Keratinocyte (primary cell): Measurements from ENCODE around the gene FYB1. TPM values are rescaled to one million over a fixed set of nuclear protein-coding genes. Genes with fewer than 3 reads are reported as not detected.

Experiments used
- DNase-seq: peaks from one replicate; pipeline ENCODE4 v3.0.0-alpha.2; 2011; ENCODE audit warnings: low read depth, missing footprints, low spot score
- FAIRE-seq: peaks from 2 replicates; lab custom pipeline; 2011; peaks lifted over from hg19 to GRCh38; lab: Jason Lieb, UNC
- H2AFZ ChIP-seq: 2 replicates; pipeline ENCODE4 v1.6.0; 2012; ENCODE audit warnings: low read length, control low read depth, inconsistent platforms; ENCODE audit not compliant: control insufficient read depth
- H3K27ac ChIP-seq: 2 replicates; pipeline ENCODE4 v1.5.1; 2011; ENCODE audit warnings: low read length; ENCODE audit not compliant: control insufficient read depth, insufficient read depth
- H3K27me3 ChIP-seq: 3 replicates; pipeline ENCODE4 v1.6.0; 2011; ENCODE audit warnings: low read length; ENCODE audit not compliant: control insufficient read depth, insufficient read depth; ENCODE audit errors: extremely low read depth
- H3K36me3 ChIP-seq, 2 experiments: 2 replicates in 1 of 2; 3 replicates in 1 of 2; pipeline ENCODE4 v1.5.1; 2011; ENCODE audit warnings: low read length in 2 of 2, mild to moderate bottlenecking in 1 of 2; ENCODE audit not compliant: control insufficient read depth in 2 of 2, insufficient read depth in 2 of 2; ENCODE audit errors: extremely low read depth in 1 of 2
- H3K4me1 ChIP-seq: 3 replicates; pipeline ENCODE4 v1.5.1; 2011; ENCODE audit warnings: low read length; ENCODE audit not compliant: control insufficient read depth, insufficient read depth; ENCODE audit errors: extremely low read depth
- H3K4me2 ChIP-seq: 3 replicates; pipeline ENCODE4 v1.6.0; 2011; ENCODE audit warnings: low read depth, low read length; ENCODE audit not compliant: control insufficient read depth, insufficient read depth; ENCODE audit errors: extremely low read depth
- H3K4me3 ChIP-seq, 3 experiments: fragments of 200-600 bp in 1 of 3; sonication (generic) in 1 of 3; 2 replicates in 2 of 3; 3 replicates in 1 of 3; pipeline ENCODE4 v1.5.1; 2011 to 2016; ENCODE audit warnings: low read length in 3 of 3, mild to moderate bottlenecking in 3 of 3, control low read depth in 2 of 3, inconsistent platforms in 1 of 3, low read depth in 1 of 3, mixed read lengths in 1 of 3, mixed run types in 1 of 3, moderate library complexity in 1 of 3; ENCODE audit not compliant: control insufficient read depth in 2 of 3, insufficient read depth in 2 of 3; ENCODE audit errors: extremely low read depth in 1 of 3
- H3K79me2 ChIP-seq: 2 replicates; pipeline ENCODE4 v1.6.0; 2012; ENCODE audit warnings: low read length; ENCODE audit not compliant: control insufficient read depth, insufficient read depth
- H3K9ac ChIP-seq: 3 replicates; pipeline ENCODE4 v1.6.0; 2011; ENCODE audit warnings: low read length; ENCODE audit not compliant: control insufficient read depth, insufficient read depth; ENCODE audit errors: extremely low read depth
- H3K9me1 ChIP-seq: 3 replicates; pipeline ENCODE4 v1.6.0; 2011; ENCODE audit warnings: low read length; ENCODE audit not compliant: control insufficient read depth, insufficient read depth; ENCODE audit errors: extremely low read depth
- H3K9me3 ChIP-seq: 2 replicates; pipeline ENCODE4 v1.5.1; 2012; ENCODE audit warnings: low read depth, low read length; ENCODE audit not compliant: control insufficient read depth
- H4K20me1 ChIP-seq: 3 replicates; pipeline ENCODE4 v1.6.0; 2011; ENCODE audit warnings: low read length; ENCODE audit not compliant: control insufficient read depth, insufficient read depth; ENCODE audit errors: extremely low read depth
- EZH2 ChIP-seq: IDR thresholded peaks from one replicate; pipeline ENCODE4 v1.6.1; 2012; ENCODE audit warnings: inconsistent platforms, mild to moderate bottlenecking, low read length, moderate library complexity
- dilution Hi-C: fragments of 300-500 bp; cut with MboI; formaldehyde crosslinking; loops from one replicate; pipeline ENCODE4 v1.7.0; 2020; ENCODE audit warnings: low sequenced_read_pairs; ENCODE audit not compliant: extremely low pct_ligation_motif_present
- polyA plus RNA-seq, 5 experiments: library from polyadenylated mRNA; depleted of rRNA in 3 of 5; stranded (reverse) in 3 of 5; stranded (forward) in 1 of 5; unstranded in 1 of 5; fragments of >200 nt; gene quantifications; 1 replicate in 1 of 5; 2 replicates in 3 of 5; 3 replicates in 1 of 5; pipeline versions ENCODE4 v1.2.1 to v1.2.3, GENCODE V29; 2011 to 2012; ENCODE audit warnings: missing spikeins in 2 of 5, low read depth in 1 of 5, low replicate concordance in 1 of 5
- TF ChIP-seq, protein P1 (sequence below), 3 experiments: IDR thresholded peaks in 1 of 3; conservative IDR thresholded peaks in 1 of 3; optimal IDR thresholded peaks in 1 of 3; 2 replicates in 2 of 3; 3 replicates in 1 of 3; pipeline versions ENCODE3 to v1.5.1; 2011; ENCODE audit warnings: low read length in 3 of 3, mild to moderate bottlenecking in 3 of 3, moderate library complexity in 2 of 3, control low read depth in 1 of 3, inconsistent platforms in 1 of 3; ENCODE audit not compliant: insufficient read depth in 2 of 3; ENCODE audit errors: extremely low read depth in 1 of 3

FYB1 gene
- polyA plus RNA-seq, 1 donor (not counting 4 experiments of a cell fraction or from before 2014, with no cell fraction given), result 0.29 TPM

DNA sequence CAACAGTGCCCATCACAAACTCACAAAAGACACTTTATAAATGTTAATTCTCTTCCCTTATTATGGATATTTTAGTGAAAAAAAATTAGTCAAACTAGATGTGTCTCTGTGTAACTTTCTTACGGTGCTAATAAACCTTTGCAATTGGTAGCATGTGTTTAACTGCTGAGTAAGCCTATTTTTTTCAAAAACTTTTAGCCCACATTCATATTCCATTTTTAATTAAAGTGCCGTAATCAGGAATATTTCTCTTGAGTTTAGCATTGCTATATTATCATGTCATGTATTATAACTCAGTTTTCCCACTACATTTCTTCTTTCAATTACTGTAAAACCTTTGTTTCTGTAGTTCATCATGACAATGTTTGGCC is 51.4 kb downstream of the FYB1 start:
- H3K4me3 ChIP-seq, result no peak overlapping the region
- no peak overlapping the region for H2AFZ ChIP-seq
- no peaks in the 10 kb centered on the region for H3K79me2 ChIP-seq
- H4K20me1 ChIP-seq, result no peaks in the 10 kb centered on the region
- no peaks in the 10 kb centered on the region for H3K27me3 ChIP-seq
- no peaks in the 10 kb centered on the region for H3K4me1 ChIP-seq
- no peak overlapping the region for H3K9ac ChIP-seq
- no peak overlapping the region for H3K27ac ChIP-seq
- H3K36me3 ChIP-seq, result no peaks in the 10 kb centered on the region
- H3K9me1 ChIP-seq, result no peaks in the 10 kb centered on the region
- DNase-seq (no peak), FAIRE-seq (no peak)
- TF ChIP-seq, protein P1, sequence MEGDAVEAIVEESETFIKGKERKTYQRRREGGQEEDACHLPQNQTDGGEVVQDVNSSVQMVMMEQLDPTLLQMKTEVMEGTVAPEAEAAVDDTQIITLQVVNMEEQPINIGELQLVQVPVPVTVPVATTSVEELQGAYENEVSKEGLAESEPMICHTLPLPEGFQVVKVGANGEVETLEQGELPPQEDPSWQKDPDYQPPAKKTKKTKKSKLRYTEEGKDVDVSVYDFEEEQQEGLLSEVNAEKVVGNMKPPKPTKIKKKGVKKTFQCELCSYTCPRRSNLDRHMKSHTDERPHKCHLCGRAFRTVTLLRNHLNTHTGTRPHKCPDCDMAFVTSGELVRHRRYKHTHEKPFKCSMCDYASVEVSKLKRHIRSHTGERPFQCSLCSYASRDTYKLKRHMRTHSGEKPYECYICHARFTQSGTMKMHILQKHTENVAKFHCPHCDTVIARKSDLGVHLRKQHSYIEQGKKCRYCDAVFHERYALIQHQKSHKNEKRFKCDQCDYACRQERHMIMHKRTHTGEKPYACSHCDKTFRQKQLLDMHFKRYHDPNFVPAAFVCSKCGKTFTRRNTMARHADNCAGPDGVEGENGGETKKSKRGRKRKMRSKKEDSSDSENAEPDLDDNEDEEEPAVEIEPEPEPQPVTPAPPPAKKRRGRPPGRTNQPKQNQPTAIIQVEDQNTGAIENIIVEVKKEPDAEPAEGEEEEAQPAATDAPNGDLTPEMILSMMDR (optimal IDR thresholded peaks at IDR 0.05 in 1 of 3, IDR thresholded peaks at IDR 0.05 in 1 of 3, conservative IDR thresholded peaks at IDR 0.05 in 1 of 3; ENCODE audit: extremely low read depth in 1 of 3, insufficient read depth in 2 of 3, low read length in 3 of 3), result no peak
- no peak for TF ChIP-seq EZH2
- dilution Hi-C loops, result no loop called here
- no peak overlapping the region for H3K4me2 ChIP-seq
- no peaks in the 10 kb centered on the region for H3K9me3 ChIP-seq

DNA sequence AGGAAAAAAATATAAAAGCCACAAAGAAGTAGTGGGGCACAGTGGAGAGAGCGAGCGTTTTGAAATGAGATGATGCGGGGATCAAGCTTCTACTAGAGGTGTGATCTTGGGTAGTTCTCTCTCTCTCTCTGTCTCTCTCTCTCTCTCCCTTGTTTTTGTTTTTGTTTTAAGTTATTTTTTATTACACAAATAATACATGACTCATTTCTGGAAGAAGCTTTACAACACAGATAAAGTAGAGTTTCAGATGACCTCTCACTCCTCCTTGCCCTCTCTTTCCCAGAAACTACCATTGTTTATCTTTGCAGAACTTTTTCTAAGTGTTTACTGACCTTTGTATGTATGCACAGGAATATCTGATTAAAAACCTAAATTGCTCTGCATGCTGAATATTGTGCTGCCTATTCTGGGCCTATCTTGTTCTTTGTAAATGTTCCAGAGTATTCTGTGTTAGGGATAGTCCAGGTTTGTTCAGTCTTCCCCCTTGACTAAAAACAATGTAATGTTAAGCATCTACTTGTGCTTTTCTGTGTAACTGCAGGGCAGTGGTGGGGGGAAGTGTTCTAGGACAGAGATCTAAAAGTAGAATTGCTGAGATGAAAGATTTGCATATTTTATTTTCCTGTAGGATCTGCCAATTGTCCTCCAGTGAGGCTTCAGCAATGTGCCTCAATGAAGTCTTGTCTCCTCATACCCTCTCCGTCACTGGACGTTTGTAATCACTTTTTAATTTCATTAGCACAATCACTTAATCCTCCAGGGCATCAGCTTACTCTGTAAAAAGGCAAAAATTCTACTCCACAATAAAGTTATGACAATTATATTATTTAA is 52.0 kb downstream of the FYB1 start:
- DNase-seq (no peak), FAIRE-seq (no peak)
- Histone ChIP-seq H3K9me3 (no peaks in the 10 kb centered on the region), H3K36me3 (no peaks in the 10 kb centered on the region), H3K4me3 (no peak overlapping the region), H3K9ac (no peak overlapping the region), H3K27ac (no peak overlapping the region), H2AFZ (no peak overlapping the region), H3K4me1 (no peaks in the 10 kb centered on the region), H3K27me3 (no peaks in the 10 kb centered on the region), H3K4me2 (no peak overlapping the region), H3K9me1 (no peaks in the 10 kb centered on the region), H3K79me2 (no peaks in the 10 kb centered on the region), H4K20me1 (no peaks in the 10 kb centered on the region)
- dilution Hi-C loops, result no loop called here
- TF ChIP-seq, protein P1 (optimal IDR thresholded peaks at IDR 0.05 in 1 of 3, IDR thresholded peaks at IDR 0.05 in 1 of 3, conservative IDR thresholded peaks at IDR 0.05 in 1 of 3; ENCODE audit: extremely low read depth in 1 of 3, insufficient read depth in 2 of 3, low read length in 3 of 3), result no peak
- TF ChIP-seq EZH2, result no peak
